Loucy (cell line): ENCODE measurements around the gene CLDN10.

Experiments
- EZH2phosphoT487 ChIP-seq: fragments of 200-600 bp; IDR thresholded peaks from 2 replicates; pipeline ENCODE4 v1.6.1; 2018; ENCODE audit warnings: antibody characterized with exemption, mild to moderate bottlenecking, moderate library complexity, borderline replicate concordance
- TF ChIP-seq, protein P1 (sequence below): fragments of 200-600 bp; sonication (generic); conservative IDR thresholded peaks from 2 replicates; pipeline ENCODE4 v1.5.1; 2014; ENCODE audit warnings: mild to moderate bottlenecking, antibody characterized with exemption, low read length

DNA sequence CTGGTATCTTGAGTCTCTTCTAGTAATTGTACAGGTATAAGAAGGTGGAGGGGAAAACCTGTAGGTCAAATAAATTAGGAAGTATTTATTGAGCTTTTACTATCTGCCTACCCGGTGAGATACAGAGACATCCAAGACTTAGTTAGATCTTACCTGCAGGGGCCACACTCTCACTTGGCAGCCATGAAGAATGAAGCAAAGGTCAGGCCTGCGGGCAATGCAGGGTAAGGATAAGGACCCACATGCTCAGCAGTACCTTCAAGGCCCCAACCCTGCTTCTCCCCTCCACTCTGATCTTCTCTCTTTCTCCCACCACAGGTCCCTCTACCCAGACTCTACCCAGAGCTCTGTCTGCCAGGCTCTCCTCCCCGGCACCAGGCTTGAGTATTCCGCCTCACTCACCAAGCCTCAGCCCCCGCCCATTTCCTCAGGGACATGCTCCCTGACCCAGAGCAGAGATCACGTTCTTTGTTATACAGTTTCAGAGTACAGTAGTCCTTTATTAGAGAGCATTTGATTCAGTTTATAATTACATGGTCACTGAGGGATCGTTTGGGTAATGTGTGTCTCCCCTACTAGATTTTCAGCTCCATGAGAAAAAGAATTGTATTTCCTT is 18.9 kb upstream of the CLDN10 start:
- TF ChIP-seq, protein P1, sequence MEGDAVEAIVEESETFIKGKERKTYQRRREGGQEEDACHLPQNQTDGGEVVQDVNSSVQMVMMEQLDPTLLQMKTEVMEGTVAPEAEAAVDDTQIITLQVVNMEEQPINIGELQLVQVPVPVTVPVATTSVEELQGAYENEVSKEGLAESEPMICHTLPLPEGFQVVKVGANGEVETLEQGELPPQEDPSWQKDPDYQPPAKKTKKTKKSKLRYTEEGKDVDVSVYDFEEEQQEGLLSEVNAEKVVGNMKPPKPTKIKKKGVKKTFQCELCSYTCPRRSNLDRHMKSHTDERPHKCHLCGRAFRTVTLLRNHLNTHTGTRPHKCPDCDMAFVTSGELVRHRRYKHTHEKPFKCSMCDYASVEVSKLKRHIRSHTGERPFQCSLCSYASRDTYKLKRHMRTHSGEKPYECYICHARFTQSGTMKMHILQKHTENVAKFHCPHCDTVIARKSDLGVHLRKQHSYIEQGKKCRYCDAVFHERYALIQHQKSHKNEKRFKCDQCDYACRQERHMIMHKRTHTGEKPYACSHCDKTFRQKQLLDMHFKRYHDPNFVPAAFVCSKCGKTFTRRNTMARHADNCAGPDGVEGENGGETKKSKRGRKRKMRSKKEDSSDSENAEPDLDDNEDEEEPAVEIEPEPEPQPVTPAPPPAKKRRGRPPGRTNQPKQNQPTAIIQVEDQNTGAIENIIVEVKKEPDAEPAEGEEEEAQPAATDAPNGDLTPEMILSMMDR = no peak
- no peak for TF ChIP-seq EZH2phosphoT487
